ENCODE measurements around the gene SCN2A.

SCN2A gene

GRCh38 chr2:165273176-165273575 is 34.0 kb downstream of the SCN2A start:
- H3K9me3 ChIP-seq (ENCODE audit: control insufficient read depth, insufficient read depth, low read depth, low read length): no peaks in the 10 kb centered on the region
- no peak overlapping the region for H3K27ac ChIP-seq (ENCODE audit: extremely low read depth, low read depth, low read length)
- POLR2A ChIA-PET: no interaction called here
- H3K4me1 ChIP-seq (ENCODE audit: control insufficient read depth, insufficient read depth, low read length): no peaks in the 10 kb centered on the region
- H3K4me3 ChIP-seq (ENCODE audit: low read depth, low read length): no peak overlapping the region
- no peaks in the 10 kb centered on the region for H3K36me3 ChIP-seq (ENCODE audit: control insufficient read depth in 2 of 2, insufficient read depth in 1 of 2, low read length in 2 of 2)
- CTCF ChIA-PET: no interaction called here
- no peak for TF ChIP-seq KLF8 (tag by site-specific recombination; IDR thresholded peaks at IDR 0.05)
- no peak for TF ChIP-seq EGR2 (tag by site-specific recombination; IDR thresholded peaks at IDR 0.05; ENCODE audit: low read depth)
- TF ChIP-seq ZBTB26 (tag by site-specific recombination; optimal IDR thresholded peaks at IDR 0.05): no peak
- no peak for TF ChIP-seq ZNF513 (tag by site-specific recombination; IDR thresholded peaks at IDR 0.05)
- TF ChIP-seq ZNF426 (tag by site-specific recombination; IDR thresholded peaks at IDR 0.05): no peak
- no peak for TF ChIP-seq ZNF658 (tag by site-specific recombination; IDR thresholded peaks at IDR 0.05)
- no peak for TF ChIP-seq BCL6B (tag by site-specific recombination; IDR thresholded peaks at IDR 0.05)

- TF ChIP-seq ZNF555 (tag by site-specific recombination; conservative IDR thresholded peaks at IDR 0.05) (no peak), ZFP3 (tag by site-specific recombination; IDR thresholded peaks at IDR 0.05; ENCODE audit: low read depth) (no peak), ZNF514 (tag by site-specific recombination; IDR thresholded peaks at IDR 0.05) (no peak), MZF1 (tag by site-specific recombination; IDR thresholded peaks at IDR 0.05; ENCODE audit: borderline replicate concordance) (no peak), ZNF133 (tag by site-specific recombination; IDR thresholded peaks at IDR 0.05) (no peak), HOXA7 (CRISPR knock-in tag; IDR thresholded peaks at IDR 0.05; ENCODE audit: borderline replicate concordance) (no peak), ZNF677 (tag by site-specific recombination; IDR thresholded peaks at IDR 0.05) (no peak), ZNF146 (tag by site-specific recombination; IDR thresholded peaks at IDR 0.05) (no peak), ZNF148 (tag by site-specific recombination; IDR thresholded peaks at IDR 0.05; ENCODE audit: borderline replicate concordance) (no peak), SP3 (tag by site-specific recombination; IDR thresholded peaks at IDR 0.05) (no peak), ZNF580 (tag by site-specific recombination; IDR thresholded peaks at IDR 0.05) (no peak)
- ChIA-PET POLR2A (no interaction called here), CTCF (interaction anchor here (0.6 to 1.0 kb wide), 2 partner anchors 16 to 212 kb away, joined by 3 to 5 read pairs; no protein-coding TSS in a partner anchor)
- Histone ChIP-seq H3K27ac (ENCODE audit: extremely low read depth, low read depth, low read length) (no peak overlapping the region), H3K36me3 (ENCODE audit: control insufficient read depth in 2 of 2, insufficient read depth in 1 of 2, low read length in 2 of 2) (no peaks in the 10 kb centered on the region), H3K9me3 (ENCODE audit: control insufficient read depth, insufficient read depth, low read depth, low read length) (no peaks in the 10 kb centered on the region), H3K4me3 (ENCODE audit: low read depth, low read length) (no peak overlapping the region), H3K4me1 (ENCODE audit: control insufficient read depth, insufficient read depth, low read length) (no peaks in the 10 kb centered on the region)
These were observed 35.5 kb downstream of the SCN2A start for GRCh38 chr2:165274698-165275097.
